NCI-H2107 treated with DMSO at 0.1 percent for 48 hours (cell line): ENCODE measurements around the gene CEP350.
A peak's percentile ranks its signal among the peaks of the same experiment; 100 is the strongest.
"Not testable (repeated sequence)": the region's sequence is repeated elsewhere in the genome, so short reads cannot be mapped to it uniquely, and the experiment has no call there.

Experiments
- DNase-seq: peaks from one replicate; lab custom pipeline; 2025; ENCODE audit not compliant: unreplicated experiment; lab: John Stamatoyannopoulos, UW

CEP350 gene

GRCh38 chr1:180117764-180118116 is 163.1 kb downstream of the CEP350 start:
- no peak for DNase-seq

- DNase-seq: no peak
These were observed 165.2 kb downstream of the CEP350 start for GRCh38 chr1:180119837-180120236.

GRCh38 chr1:180123463-180123936 is 168.9 kb downstream of the CEP350 start:
- DNase-seq: no peak

GRCh38 chr1:180130651-180131050 is 176.0 kb downstream of the CEP350 start:
- DNase-seq: no peak

- DNase-seq: no peak
These were observed 176.9 kb downstream of the CEP350 start for GRCh38 chr1:180131510-180131909.

- no peak for DNase-seq
These were observed 178.6 kb downstream of the CEP350 start for GRCh38 chr1:180133193-180133592.

GRCh38 chr1:180133688-180134087 is 179.1 kb downstream of the CEP350 start:
- DNase-seq: not testable (repeated sequence)

GRCh38 chr1:180135535-180135934 is 180.9 kb downstream of the CEP350 start:
- DNase-seq: no peak

- no peak for DNase-seq
These were observed 181.8 kb downstream of the CEP350 start for GRCh38 chr1:180136331-180136967.

GRCh38 chr1:180136968-180137356 is 182.4 kb downstream of the CEP350 start:
- no peak for DNase-seq

- DNase-seq: no peak
These were observed 183.2 kb downstream of the CEP350 start for GRCh38 chr1:180137776-180138175.

- DNase-seq: no peak
These were observed 186.8 kb downstream of the CEP350 start for GRCh38 chr1:180141381-180141934.

GRCh38 chr1:180143359-180143758 is 188.7 kb downstream of the CEP350 start:
- DNase-seq: no peak

GRCh38 chr1:180144659-180145357 is 190.2 kb downstream of the CEP350 start:
- DNase-seq: no peak

GRCh38 chr1:180145446-180145845 is 190.8 kb downstream of the CEP350 start:
- DNase-seq: no peak

GRCh38 chr1:180150982-180151381 is 196.4 kb downstream of the CEP350 start:
- no peak for DNase-seq

GRCh38 chr1:180151508-180151907 is 196.9 kb downstream of the CEP350 start:
- no peak for DNase-seq

GRCh38 chr1:180152588-180152987 is 198.0 kb downstream of the CEP350 start:
- no peak for DNase-seq

- no peak for DNase-seq
These were observed 198.4 kb downstream of the CEP350 start for GRCh38 chr1:180153032-180153431.

- DNase-seq: no peak
These were observed 199.4 kb downstream of the CEP350 start for GRCh38 chr1:180154003-180154324.

GRCh38 chr1:180154325-180155181 is 199.9 kb downstream of the CEP350 start, which contains the start of gene QSOX1:
Gene QSOX1 (plus strand): TSS chr1:180154869. CDS start chr1:180154908, 39 bp downstream.
- DNase-seq: peak; percentile 73
